LNCaP clone FGC (cell line): ENCODE results near the gene ADGRE2.

ENCODE experiments used
- DNase-seq: peaks from one replicate; pipeline ENCODE4 v3.0.0-alpha.2; 2011; ENCODE audit warnings: low read depth
- H3K4me3 ChIP-seq: 2 replicates; pipeline ENCODE4 v1.5.1; 2011; ENCODE audit warnings: mild to moderate bottlenecking, low read depth, low read length, control low read depth
- CTCF ChIP-seq: IDR thresholded peaks from 2 replicates; pipeline ENCODE4 v1.5.1; 2012; ENCODE audit warnings: mild to moderate bottlenecking; ENCODE audit not compliant: control insufficient read depth, insufficient read depth; ENCODE audit errors: extremely low read depth

Gene ADGRE2

GRCh38 chr19:14735915-14736314 is 42.4 kb downstream of the ADGRE2 start:
- H3K4me3 ChIP-seq, result no peak overlapping the region
- DNase-seq, result no peak

DNA sequence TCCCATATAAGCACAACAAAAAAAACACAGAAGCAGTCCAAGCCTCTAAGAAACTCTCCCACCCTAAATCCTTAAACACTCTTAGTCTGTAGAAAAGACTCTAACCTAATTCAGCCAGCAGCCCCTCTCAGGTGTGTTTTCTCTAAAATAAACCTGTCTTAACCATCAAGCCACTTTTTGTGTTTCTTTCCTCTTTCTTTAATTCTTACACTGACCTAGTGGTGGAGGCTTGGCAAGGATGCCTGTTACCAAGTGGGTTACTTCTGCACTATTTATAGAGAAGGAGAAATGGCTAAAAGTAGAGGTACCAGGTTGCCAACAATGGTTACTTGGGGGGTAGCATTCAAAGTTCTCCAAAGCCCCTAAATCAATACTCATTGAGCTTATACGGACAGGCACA is 44.8 kb downstream of the ADGRE2 start:
- no peak overlapping the region for H3K4me3 ChIP-seq
- no peak for DNase-seq
- no peak for TF ChIP-seq CTCF

More at GRCh38 chr19:14735915-14736314, 42.4 kb downstream of the ADGRE2 start:
- TF ChIP-seq CTCF, result no peak

- no peak overlapping the region for H3K4me3 ChIP-seq
- no peak for DNase-seq
- TF ChIP-seq CTCF, result no peak
These were observed 45.9 kb downstream of the ADGRE2 start for GRCh38 chr19:14732510-14732909.

- DNase-seq, result no peak
- H3K4me3 ChIP-seq, result no peak overlapping the region
- TF ChIP-seq CTCF, result no peak
These were observed 47.2 kb downstream of the ADGRE2 start for GRCh38 chr19:14731200-14731599.

GRCh38 chr19:14728595-14728994 is 49.8 kb downstream of the ADGRE2 start:
- no peak overlapping the region for H3K4me3 ChIP-seq
- TF ChIP-seq CTCF, result no peak
- no peak for DNase-seq

GRCh38 chr19:14722127-14722526 is 56.2 kb downstream of the ADGRE2 start:
- H3K4me3 ChIP-seq, result no peak overlapping the region
- DNase-seq, result no peak
- no peak for TF ChIP-seq CTCF

GRCh38 chr19:14719162-14719561 is 59.2 kb downstream of the ADGRE2 start:
- no peak for TF ChIP-seq CTCF
- H3K4me3 ChIP-seq, result no peak overlapping the region
- DNase-seq, result no peak
